ENCODE measurements around the gene RPP21. TPM values are rescaled to one million over a fixed set of nuclear protein-coding genes. Genes with fewer than 3 reads are reported as not detected.

The RPP21 gene
- total RNA-seq, 1 donor from 2014 or later: 33.5 TPM

DNA sequence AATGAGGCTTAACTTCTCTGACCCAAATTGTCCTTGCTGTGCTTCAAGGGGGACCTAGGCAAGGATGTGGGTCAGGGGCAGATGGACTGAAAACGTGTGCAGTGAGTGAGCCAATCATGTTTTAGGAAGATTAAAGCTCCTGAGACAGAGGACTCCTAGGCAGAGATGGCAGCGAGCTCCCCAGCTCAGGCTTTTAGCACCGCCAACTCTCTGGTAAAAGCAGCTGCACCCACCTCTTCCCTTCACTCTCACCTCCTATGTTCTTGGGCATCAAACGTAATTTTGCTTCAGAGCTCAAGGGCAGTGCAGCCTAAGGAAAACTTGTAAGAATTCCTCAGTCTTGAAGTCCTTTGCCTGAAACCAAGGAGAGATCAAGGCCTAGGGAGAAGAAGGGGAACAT lies 10.3 kb downstream of the RPP21 start:
- no peak overlapping the region for H3K4me2 ChIP-seq (ENCODE audit: low read length)
- H3K27ac ChIP-seq (ENCODE audit: low read depth, low read length): no peak overlapping the region
- no peaks in the 10 kb centered on the region for H4K20me1 ChIP-seq (ENCODE audit: insufficient read depth, low read length)
- no peak overlapping the region for H3K4me3 Mint-ChIP-seq (ENCODE audit: unreplicated experiment)
- no peak overlapping the region for H3K4me3 ChIP-seq (ENCODE audit: insufficient read depth, low read depth, low read length)
- H3K4me1 Mint-ChIP-seq (ENCODE audit: low read depth, unreplicated experiment): peaks cover 1% of the 10 kb centered on the region
- H3K9ac ChIP-seq (ENCODE audit: low read length): no peak overlapping the region
- DNase-seq (ENCODE audit: low read depth): no peak
- H3K27ac Mint-ChIP-seq (ENCODE audit: unreplicated experiment): no peak overlapping the region
- no peaks in the 10 kb centered on the region for H3K9me3 ChIP-seq (ENCODE audit: insufficient read depth, low read depth, low read length)
- no peaks in the 10 kb centered on the region for H3K79me2 ChIP-seq (ENCODE audit: insufficient read depth, low read length)
- TF ChIP-seq, protein P1, sequence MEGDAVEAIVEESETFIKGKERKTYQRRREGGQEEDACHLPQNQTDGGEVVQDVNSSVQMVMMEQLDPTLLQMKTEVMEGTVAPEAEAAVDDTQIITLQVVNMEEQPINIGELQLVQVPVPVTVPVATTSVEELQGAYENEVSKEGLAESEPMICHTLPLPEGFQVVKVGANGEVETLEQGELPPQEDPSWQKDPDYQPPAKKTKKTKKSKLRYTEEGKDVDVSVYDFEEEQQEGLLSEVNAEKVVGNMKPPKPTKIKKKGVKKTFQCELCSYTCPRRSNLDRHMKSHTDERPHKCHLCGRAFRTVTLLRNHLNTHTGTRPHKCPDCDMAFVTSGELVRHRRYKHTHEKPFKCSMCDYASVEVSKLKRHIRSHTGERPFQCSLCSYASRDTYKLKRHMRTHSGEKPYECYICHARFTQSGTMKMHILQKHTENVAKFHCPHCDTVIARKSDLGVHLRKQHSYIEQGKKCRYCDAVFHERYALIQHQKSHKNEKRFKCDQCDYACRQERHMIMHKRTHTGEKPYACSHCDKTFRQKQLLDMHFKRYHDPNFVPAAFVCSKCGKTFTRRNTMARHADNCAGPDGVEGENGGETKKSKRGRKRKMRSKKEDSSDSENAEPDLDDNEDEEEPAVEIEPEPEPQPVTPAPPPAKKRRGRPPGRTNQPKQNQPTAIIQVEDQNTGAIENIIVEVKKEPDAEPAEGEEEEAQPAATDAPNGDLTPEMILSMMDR (IDR thresholded peaks at IDR 0.05; ENCODE audit: insufficient read depth, low read depth, low read length): no peak
- no peak for TF ChIP-seq EZH2 (IDR thresholded peaks at IDR 0.05; ENCODE audit: insufficient read depth, low read length)
- H3K36me3 Mint-ChIP-seq (ENCODE audit: low read depth, unreplicated experiment): no peaks in the 10 kb centered on the region
- H3K36me3 ChIP-seq (ENCODE audit: insufficient read depth, low read length): no peaks in the 10 kb centered on the region
- H3K4me1 ChIP-seq (ENCODE audit: insufficient read depth, low read length): no peaks in the 10 kb centered on the region
- no peak overlapping the region for H2AFZ ChIP-seq (ENCODE audit: low read depth, low read length)
- peaks cover 50% of the 10 kb centered on the region for H3K27me3 ChIP-seq (ENCODE audit: insufficient read depth, low read length)
- FAIRE-seq: no peak
- H3K27me3 Mint-ChIP-seq (ENCODE audit: low read depth, unreplicated experiment): peaks cover 30% of the 10 kb centered on the region
- no peaks in the 10 kb centered on the region for H3K9me3 Mint-ChIP-seq (ENCODE audit: unreplicated experiment)

- H3K27ac Mint-ChIP-seq (ENCODE audit: unreplicated experiment): no peak overlapping the region
- H3K27ac ChIP-seq (ENCODE audit: low read depth, low read length): no peak overlapping the region
- no peak overlapping the region for H2AFZ ChIP-seq (ENCODE audit: low read depth, low read length)
- H3K27me3 ChIP-seq (ENCODE audit: insufficient read depth, low read length): peaks cover 59% of the 10 kb centered on the region
- no peak overlapping the region for H3K4me3 ChIP-seq (ENCODE audit: insufficient read depth, low read depth, low read length)
- H3K9me3 Mint-ChIP-seq (ENCODE audit: unreplicated experiment): no peaks in the 10 kb centered on the region
- no peak overlapping the region for H3K4me2 ChIP-seq (ENCODE audit: low read length)
- FAIRE-seq: no peak
- no peaks in the 10 kb centered on the region for H3K4me1 ChIP-seq (ENCODE audit: insufficient read depth, low read length)
- H3K4me3 Mint-ChIP-seq (ENCODE audit: unreplicated experiment): no peak overlapping the region
- peaks cover 34% of the 10 kb centered on the region for H3K27me3 Mint-ChIP-seq (ENCODE audit: low read depth, unreplicated experiment)
- no peaks in the 10 kb centered on the region for H3K9me3 ChIP-seq (ENCODE audit: insufficient read depth, low read depth, low read length)
- no peaks in the 10 kb centered on the region for H3K36me3 Mint-ChIP-seq (ENCODE audit: low read depth, unreplicated experiment)
- peaks cover 1% of the 10 kb centered on the region for H3K4me1 Mint-ChIP-seq (ENCODE audit: low read depth, unreplicated experiment)
- H3K79me2 ChIP-seq (ENCODE audit: insufficient read depth, low read length): no peaks in the 10 kb centered on the region
- DNase-seq (ENCODE audit: low read depth): no peak
- TF ChIP-seq EZH2 (IDR thresholded peaks at IDR 0.05; ENCODE audit: insufficient read depth, low read length): no peak
- TF ChIP-seq, protein P1 (IDR thresholded peaks at IDR 0.05; ENCODE audit: insufficient read depth, low read depth, low read length): no peak
- no peak overlapping the region for H3K9ac ChIP-seq (ENCODE audit: low read length)
- H4K20me1 ChIP-seq (ENCODE audit: insufficient read depth, low read length): no peaks in the 10 kb centered on the region
- H3K36me3 ChIP-seq (ENCODE audit: insufficient read depth, low read length): no peaks in the 10 kb centered on the region
These were observed 11.6 kb downstream of the RPP21 start for GRCh38 chr6:30356536-30356935.

GRCh38 chr6:30357678-30358540 lies 13.0 kb downstream of the RPP21 start:
- peak overlapping the region; percentile 37 for H3K27ac Mint-ChIP-seq (ENCODE audit: unreplicated experiment)
- Histone ChIP-seq H3K36me3 (ENCODE audit: insufficient read depth, low read length) (no peaks in the 10 kb centered on the region), H3K9me3 (ENCODE audit: insufficient read depth, low read depth, low read length) (peaks cover 2% of the 10 kb centered on the region), H3K4me2 (ENCODE audit: low read length) (peak overlapping the region; percentile 91), H3K27me3 (ENCODE audit: insufficient read depth, low read length) (peaks cover 62% of the 10 kb centered on the region), H4K20me1 (ENCODE audit: insufficient read depth, low read length) (no peaks in the 10 kb centered on the region), H3K79me2 (ENCODE audit: insufficient read depth, low read length) (no peaks in the 10 kb centered on the region), H3K4me3 (ENCODE audit: insufficient read depth, low read depth, low read length) (peak overlapping the region; percentile 58), H3K27ac (ENCODE audit: low read depth, low read length) (no peak overlapping the region), H3K9ac (ENCODE audit: low read length) (peak overlapping the region; percentile 32), H2AFZ (ENCODE audit: low read depth, low read length) (peak overlapping the region; percentile 91), H3K4me1 (ENCODE audit: insufficient read depth, low read length) (no peaks in the 10 kb centered on the region)
- peak; percentile 75 for TF ChIP-seq EZH2 (IDR thresholded peaks at IDR 0.05; ENCODE audit: insufficient read depth, low read length)
- TF ChIP-seq, protein P1 (IDR thresholded peaks at IDR 0.05; ENCODE audit: insufficient read depth, low read depth, low read length): peak; percentile 86
- FAIRE-seq: no peak
- H3K36me3 Mint-ChIP-seq (ENCODE audit: low read depth, unreplicated experiment): no peaks in the 10 kb centered on the region
- H3K4me3 Mint-ChIP-seq (ENCODE audit: unreplicated experiment): peak overlapping the region; percentile 91
- no peaks in the 10 kb centered on the region for H3K9me3 Mint-ChIP-seq (ENCODE audit: unreplicated experiment)
- DNase-seq (ENCODE audit: low read depth): peak; percentile 40
- peaks cover 1% of the 10 kb centered on the region for H3K4me1 Mint-ChIP-seq (ENCODE audit: low read depth, unreplicated experiment)
- H3K27me3 Mint-ChIP-seq (ENCODE audit: low read depth, unreplicated experiment): peaks cover 27% of the 10 kb centered on the region

Data from astrocyte (in vitro differentiated cells and primary cell).